Osteoblast (primary cell): ENCODE measurements around the gene DCBLD2. TPM values are rescaled to one million over a fixed set of nuclear protein-coding genes. Genes with fewer than 3 reads are reported as not detected.

Source experiments
- DNase-seq: peaks from one replicate; pipeline ENCODE4 v3.0.0; 2011; ENCODE audit warnings: low spot score, mixed read lengths; ENCODE audit not compliant: insufficient read length; ENCODE audit errors: missing footprints
- H2AFZ ChIP-seq: 2 replicates; pipeline ENCODE4 v1.6.0; 2011; ENCODE audit warnings: mild to moderate bottlenecking, low read length
- H3K27ac ChIP-seq: 2 replicates; pipeline ENCODE4 v1.5.1; 2011; ENCODE audit warnings: mild to moderate bottlenecking, low read depth, low read length, moderate library complexity
- H3K27me3 ChIP-seq: 2 replicates; pipeline ENCODE4 v1.6.0; 2012; ENCODE audit warnings: mild to moderate bottlenecking, control low read depth, inconsistent platforms, low read length, moderate library complexity; ENCODE audit not compliant: insufficient read depth
- H3K36me3 ChIP-seq: 2 replicates; pipeline ENCODE4 v1.5.1; 2011; ENCODE audit warnings: mild to moderate bottlenecking, low read length, control low read depth, moderate library complexity; ENCODE audit not compliant: insufficient read depth
- H3K4me1 ChIP-seq: 2 replicates; pipeline ENCODE4 v1.5.1; 2011; ENCODE audit warnings: mild to moderate bottlenecking, low read length, control low read depth, moderate library complexity; ENCODE audit not compliant: insufficient read depth
- H3K4me2 ChIP-seq: 2 replicates; pipeline ENCODE4 v1.6.0; 2011; ENCODE audit warnings: mild to moderate bottlenecking, low read length; ENCODE audit not compliant: insufficient read depth
- H3K4me3 ChIP-seq: fragments of 200-600 bp; sonication (generic); 3 replicates; pipeline ENCODE4 v1.5.1; 2012; ENCODE audit warnings: mild to moderate bottlenecking, low read length, inconsistent platforms; ENCODE audit not compliant: insufficient read depth
- H3K79me2 ChIP-seq: 2 replicates; pipeline ENCODE4 v1.6.0; 2012; ENCODE audit warnings: mild to moderate bottlenecking, low read length, control low read depth, inconsistent platforms; ENCODE audit not compliant: insufficient read depth
- H3K9me3 ChIP-seq: 2 replicates; pipeline ENCODE4 v1.5.1; 2011; ENCODE audit warnings: low read depth, low read length, control low read depth
- H4K20me1 ChIP-seq: 2 replicates; pipeline ENCODE4 v1.6.0; 2012; ENCODE audit warnings: mild to moderate bottlenecking, low read length, control low read depth; ENCODE audit not compliant: insufficient read depth
- CTCF ChIP-seq: IDR thresholded peaks from 2 replicates; pipeline ENCODE4 v1.5.1; 2011; ENCODE audit warnings: mild to moderate bottlenecking, low read depth, low read length, moderate library complexity; ENCODE audit errors: extremely low read depth
- total RNA-seq: library from RNA; depleted of rRNA; stranded (reverse); fragments of >200 nt; gene quantifications from 2 replicates; pipeline ENCODE4 v1.2.3, GENCODE V29; 2012

The DCBLD2 gene
- total RNA-seq, 1 donor = 187 TPM

DNA sequence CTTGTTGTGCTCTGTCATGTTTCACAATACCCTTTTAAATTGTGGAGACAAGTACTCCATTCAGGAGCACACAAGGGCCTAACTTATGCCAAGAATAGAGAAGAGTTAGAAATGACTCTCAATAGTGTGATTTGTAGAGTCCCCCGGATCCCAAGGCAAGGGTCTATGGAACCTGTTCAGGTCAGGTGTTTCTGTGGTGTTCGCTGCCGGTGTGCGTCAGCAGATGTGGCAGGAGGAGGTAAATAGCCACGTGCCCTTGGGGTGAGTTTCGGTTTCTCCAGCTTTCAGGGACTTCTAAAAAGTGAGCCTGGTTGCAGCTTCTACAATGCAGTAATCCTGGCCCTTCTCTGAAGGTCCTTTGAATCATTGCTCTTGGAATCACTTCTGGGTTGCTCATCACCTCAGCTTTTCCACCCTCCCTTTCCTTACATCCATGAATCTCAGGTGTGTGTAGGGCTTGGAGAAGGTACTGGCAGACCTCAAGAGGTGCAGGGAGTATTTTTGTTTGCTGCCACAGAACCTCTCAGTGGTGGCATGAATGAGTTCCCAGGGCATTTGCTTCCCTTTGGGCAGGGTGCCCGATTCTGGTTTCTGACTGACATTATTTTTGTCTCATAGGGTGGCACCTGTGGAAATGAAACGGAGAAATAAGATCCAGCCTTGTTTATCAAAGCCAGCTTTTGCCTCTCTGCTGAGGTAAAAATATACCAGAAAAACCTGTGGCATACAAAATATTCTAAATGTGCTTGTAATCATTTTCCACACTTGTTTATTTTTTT is 131.0 kb downstream of the DCBLD2 start:
- Histone ChIP-seq H3K27me3 (peaks cover 3% of the 10 kb centered on the region), H3K79me2 (no peaks in the 10 kb centered on the region)
- DNase-seq = no peak

GRCh38 chr3:98769448-98769847 is 132.0 kb downstream of the DCBLD2 start:
- peaks cover 3% of the 10 kb centered on the region for H3K27me3 ChIP-seq

More for the DNA sequence above, 131.0 kb downstream of the DCBLD2 start:
- Histone ChIP-seq H4K20me1 (no peaks in the 10 kb centered on the region), H2AFZ (no peak overlapping the region), H3K27ac (no peak overlapping the region), H3K9me3 (no peaks in the 10 kb centered on the region), H3K4me1 (no peaks in the 10 kb centered on the region), H3K36me3 (no peaks in the 10 kb centered on the region), H3K4me3 (no peak overlapping the region), H3K4me2 (no peak overlapping the region)
- TF ChIP-seq CTCF = no peak

GRCh38 chr3:98768961-98769360 is 132.5 kb downstream of the DCBLD2 start:
- Histone ChIP-seq H3K9me3 (no peaks in the 10 kb centered on the region), H3K4me1 (no peaks in the 10 kb centered on the region), H3K79me2 (no peaks in the 10 kb centered on the region), H2AFZ (no peak overlapping the region), H3K36me3 (no peaks in the 10 kb centered on the region), H4K20me1 (no peaks in the 10 kb centered on the region), H3K27ac (no peak overlapping the region), H3K4me3 (no peak overlapping the region), H3K27me3 (peaks cover 3% of the 10 kb centered on the region), H3K4me2 (no peak overlapping the region)
- no peak for TF ChIP-seq CTCF
- DNase-seq = no peak

More at GRCh38 chr3:98769448-98769847, 132.0 kb downstream of the DCBLD2 start:
- H3K79me2 ChIP-seq = no peaks in the 10 kb centered on the region
- H3K4me1 ChIP-seq = no peaks in the 10 kb centered on the region
- no peaks in the 10 kb centered on the region for H3K9me3 ChIP-seq
- H3K4me2 ChIP-seq = no peak overlapping the region
- no peak overlapping the region for H3K4me3 ChIP-seq
- DNase-seq = no peak
- H2AFZ ChIP-seq = no peak overlapping the region
- H3K36me3 ChIP-seq = no peaks in the 10 kb centered on the region
- no peak for TF ChIP-seq CTCF
- H4K20me1 ChIP-seq = no peaks in the 10 kb centered on the region
- H3K27ac ChIP-seq = no peak overlapping the region

- Histone ChIP-seq H3K9me3 (no peaks in the 10 kb centered on the region), H3K4me1 (no peaks in the 10 kb centered on the region), H2AFZ (no peak overlapping the region), H3K27ac (no peak overlapping the region), H3K27me3 (no peaks in the 10 kb centered on the region), H3K4me2 (no peak overlapping the region), H3K79me2 (no peaks in the 10 kb centered on the region), H3K36me3 (no peaks in the 10 kb centered on the region), H3K4me3 (no peak overlapping the region), H4K20me1 (no peaks in the 10 kb centered on the region)
- no peak for DNase-seq
- no peak for TF ChIP-seq CTCF
Observed at GRCh38 chr3:98766924-98767323, 134.6 kb downstream of the DCBLD2 start.
